Right ventricle myocardium superior (tissue), 1 donor: ENCODE measurements around the gene IFNL3. TPM values are rescaled to one million over a fixed set of nuclear protein-coding genes. Genes with fewer than 3 reads are reported as not detected.
"Not testable (repeated sequence)": the region's sequence is repeated elsewhere in the genome, so short reads cannot be mapped to it uniquely, and the experiment has no call there.

Experiments used
- ATAC-seq: fragments of 200-7000 bp; cut with Tn5 transposase; one replicate; pipeline ENCODE4 v1.9.1; 2020; ENCODE audit warnings: mild to moderate bottlenecking; ENCODE audit not compliant: poor library complexity
- DNase-seq: peaks from one replicate; pipeline ENCODE4 v3.0.0-alpha.2; 2020
- intact Hi-C: fragments of 100-400 bp; cut with DNase I; formaldehyde crosslinking; loops from one replicate; pipeline ENCODE4 v1.11.2; 2022
- total RNA-seq: library from RNA; stranded (reverse); fragmentation: NEBNext Ultra II Directional; extraction: Animal tissue kit (Norgen Biotek cat#: 25700); gene quantifications from one replicate; pipeline ENCODE4 v1.2.1, GENCODE V29; 2021
- donor health status: DM: no; HTN: yes; CAD: no; lungs with severe emphysema.

Gene IFNL3
- total RNA-seq, 1 donor from 2014 or later = not detected

DNA sequence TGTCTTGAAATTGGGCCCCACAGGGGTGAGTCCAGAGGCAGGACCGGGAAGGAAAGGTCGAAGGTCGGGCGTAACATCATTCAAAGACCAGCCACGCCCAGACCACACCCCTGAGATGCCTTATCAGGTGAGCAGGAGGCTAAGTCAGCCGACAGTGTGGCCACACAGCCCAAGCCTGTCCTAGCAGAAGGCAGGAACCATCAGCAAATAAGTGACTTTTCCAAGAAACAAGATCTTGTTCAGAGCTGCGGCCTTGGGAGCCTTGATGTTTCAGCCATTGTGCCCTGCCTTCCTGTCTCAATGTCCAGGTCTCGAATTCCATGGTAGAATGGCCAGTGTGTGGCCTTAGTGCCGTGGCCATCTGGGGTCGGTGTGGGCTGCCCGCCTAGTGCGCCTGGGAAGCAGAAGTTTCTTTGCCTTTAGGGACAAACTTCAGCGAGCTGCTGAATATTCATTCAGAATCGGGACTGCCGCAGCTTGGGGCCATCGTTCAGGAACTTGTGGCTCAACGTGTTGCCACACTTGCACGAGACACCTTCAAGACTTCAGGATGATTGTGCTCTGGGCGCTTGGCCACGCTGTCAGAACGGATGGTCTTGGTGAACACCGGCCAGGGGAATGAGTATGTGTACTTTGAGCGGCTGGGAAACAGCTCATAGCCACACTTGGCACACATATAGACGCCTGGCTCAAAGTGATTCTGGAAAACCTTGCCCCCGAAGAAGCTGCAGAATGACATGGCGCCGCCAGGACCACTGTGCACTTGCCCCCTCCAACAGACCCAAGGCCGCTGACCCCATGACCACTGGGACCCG is 9.9 kb upstream of the IFNL3 start:
- DNase-seq (no peak), ATAC-seq (no peak)
- intact Hi-C loops = no loop called here

DNA sequence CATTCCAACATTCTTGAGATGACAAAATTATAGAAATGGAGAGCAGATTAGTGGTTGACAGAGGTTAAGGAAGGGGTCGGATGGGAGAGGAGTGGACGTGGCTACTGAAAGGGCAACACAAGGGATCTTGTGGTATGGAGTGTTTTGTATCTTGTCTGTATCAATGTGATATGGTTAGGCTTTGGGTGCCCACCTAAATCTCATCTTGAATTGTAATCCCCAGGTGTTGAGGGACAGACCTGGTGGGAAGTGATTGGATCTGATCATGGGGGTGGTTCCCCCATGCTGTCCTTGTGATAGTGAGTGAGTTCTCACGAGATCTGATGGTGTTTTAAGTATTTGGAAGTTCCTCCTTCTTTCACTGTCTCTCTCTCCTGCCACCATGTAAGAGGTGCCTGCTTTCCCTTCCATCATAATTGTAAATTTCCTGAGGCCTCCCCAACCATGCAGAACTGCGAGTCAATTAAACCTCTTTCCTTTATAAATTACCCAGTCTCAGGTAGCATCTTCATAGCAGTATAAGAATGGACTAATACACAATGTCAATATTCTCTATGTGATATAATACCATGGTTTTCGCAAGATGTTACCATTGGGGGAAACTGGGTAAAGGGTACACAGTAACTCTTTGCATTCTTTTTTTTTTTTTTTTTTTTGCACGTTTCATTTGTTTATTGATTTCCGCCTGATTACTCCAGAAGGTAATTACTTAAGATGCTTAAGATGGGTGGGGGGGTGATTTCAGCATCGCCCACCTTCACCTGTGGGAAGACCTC is 8.8 kb upstream of the IFNL3 start:
- DNase-seq (no peak), ATAC-seq (no peak)
- intact Hi-C loops = no loop called here

DNA sequence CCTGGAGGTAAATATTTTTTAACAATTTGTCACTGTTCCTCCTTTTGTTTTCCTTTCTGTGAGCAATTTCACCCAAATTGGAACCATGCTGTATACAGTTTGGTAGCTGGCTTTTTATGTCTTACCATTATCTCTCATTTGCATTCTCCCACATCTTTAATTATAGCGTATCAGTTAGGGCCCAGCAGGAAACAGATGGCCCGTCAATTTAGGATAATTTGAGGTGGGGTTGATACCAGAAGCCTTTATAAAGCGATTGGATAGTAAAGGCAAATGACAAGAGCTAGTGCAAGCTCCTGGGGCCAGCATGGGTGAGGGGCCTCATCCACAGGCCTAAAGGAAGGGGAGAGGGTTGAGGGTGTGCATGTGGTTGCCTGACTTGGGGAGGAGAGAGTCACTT is 7.7 kb upstream of the IFNL3 start:
- no peak for ATAC-seq
- no peak for DNase-seq
- intact Hi-C loops = no loop called here

DNA sequence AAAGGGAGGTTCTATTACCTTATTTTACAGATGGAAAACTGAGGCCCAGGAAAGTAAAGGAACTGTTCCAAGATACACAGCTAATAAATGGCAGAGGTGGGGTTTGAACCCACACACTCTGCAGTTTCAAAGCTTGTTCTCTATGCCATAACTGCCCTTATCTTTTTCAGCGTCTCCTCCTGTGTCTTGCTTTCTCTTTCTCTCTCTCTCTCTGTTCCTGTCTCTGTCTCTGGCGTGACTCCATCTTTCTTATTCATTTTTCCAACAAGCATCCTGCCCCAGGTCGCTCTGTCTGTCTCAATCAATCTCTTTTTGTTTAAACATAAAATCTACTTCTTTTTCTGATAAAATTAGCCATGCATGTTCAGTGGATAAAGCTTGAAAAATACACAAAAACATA is 7.0 kb upstream of the IFNL3 start:
- DNase-seq (no peak), ATAC-seq (no peak)
- intact Hi-C loops = no loop called here

DNA sequence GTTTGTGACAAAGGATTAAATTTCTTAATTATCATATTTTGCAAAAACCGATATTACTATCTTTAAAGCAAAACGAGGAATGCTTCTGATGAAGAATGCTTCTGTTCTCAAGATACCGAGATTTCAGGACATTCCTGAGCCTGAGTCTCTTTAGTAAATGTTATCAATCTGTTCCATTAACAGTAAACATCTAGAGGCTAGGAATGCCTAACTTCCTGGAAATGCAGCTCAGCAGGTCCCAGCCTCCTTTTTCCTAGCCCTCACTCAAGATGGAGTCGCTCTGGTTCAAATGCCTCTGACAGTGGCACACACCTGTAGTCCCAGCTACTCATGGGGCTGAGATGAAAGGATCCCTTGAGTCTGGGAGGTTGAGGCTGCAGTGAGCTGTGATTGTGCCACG is 6.3 kb upstream of the IFNL3 start:
- intact Hi-C loops = no loop called here
- DNase-seq = no peak
- no peak for ATAC-seq

DNA sequence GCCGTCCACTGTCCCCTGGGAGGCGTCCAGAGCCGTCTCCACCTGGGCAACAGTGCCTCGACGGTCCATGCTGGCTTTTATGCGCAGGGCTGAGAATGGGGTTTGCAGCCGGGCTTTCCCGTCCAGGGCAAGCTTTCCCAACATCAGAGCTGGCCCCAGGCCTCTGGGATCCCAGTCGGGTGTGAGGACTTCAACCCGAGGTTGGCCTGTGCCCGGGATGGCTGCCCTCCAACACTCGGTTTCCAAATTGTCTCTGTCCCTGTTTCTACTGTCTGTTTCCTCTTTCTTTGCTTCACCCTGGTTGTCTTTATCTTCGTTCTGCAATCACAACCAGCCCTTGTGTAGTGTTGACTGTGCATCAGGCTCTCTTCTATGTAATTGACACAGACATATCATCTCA is 4.0 kb upstream of the IFNL3 start, which contains the start of gene IFNL4:
Gene IFNL4 (minus strand): TSS at position 51 of the 400 bp plus-strand sequence.
- no peak for ATAC-seq
- DNase-seq = no peak
- intact Hi-C loops = no loop called here

DNA sequence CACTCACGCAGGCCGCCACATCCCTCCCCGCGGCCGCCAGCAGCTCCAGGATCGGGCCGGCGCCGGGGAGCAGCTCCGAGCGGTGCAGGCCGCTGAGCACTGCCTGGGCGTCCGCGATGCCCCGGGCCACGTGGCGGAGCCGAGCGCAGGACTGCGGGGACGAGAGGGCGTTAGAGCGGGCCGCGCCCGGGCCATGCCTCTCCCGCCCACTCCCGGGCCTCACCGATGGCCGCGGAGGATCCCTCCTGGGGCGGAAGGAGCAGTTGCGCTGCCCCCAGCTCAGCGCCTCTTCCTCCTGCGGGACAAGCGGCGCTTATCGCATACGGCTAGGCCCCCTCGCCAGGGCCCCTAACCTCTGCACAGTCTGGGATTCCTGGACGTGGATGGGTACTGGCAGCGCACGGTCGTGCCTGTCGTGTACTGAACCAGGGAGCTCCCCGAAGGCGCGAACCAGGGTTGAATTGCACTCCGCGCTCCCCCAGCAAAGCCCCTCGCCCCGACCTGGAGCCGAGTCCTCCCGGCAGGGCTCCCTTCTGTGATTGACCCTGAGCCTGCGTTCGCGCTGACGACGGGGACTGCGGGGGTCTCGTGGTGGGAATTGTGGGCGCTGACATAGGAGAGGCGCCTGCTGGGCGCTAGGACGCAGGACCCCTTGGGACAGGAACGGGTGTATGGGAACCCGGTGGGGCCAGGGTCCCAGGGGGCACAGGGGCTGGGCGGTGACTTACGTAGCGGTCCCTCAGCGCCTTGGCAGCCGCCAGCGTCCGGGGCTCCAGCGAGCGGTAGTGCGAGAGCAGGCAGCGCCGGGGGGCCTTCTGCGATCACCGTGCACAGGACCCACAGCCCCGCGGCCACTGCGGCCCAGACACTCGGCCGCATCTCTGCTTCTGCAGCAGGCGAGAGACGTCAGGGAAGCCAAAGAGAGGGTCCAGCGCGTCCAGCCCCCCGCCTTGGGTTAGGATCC is 3.2 kb upstream of the IFNL3 start:
- peak; percentile 36 for ATAC-seq
- intact Hi-C loops = no loop called here
- no peak for DNase-seq

DNA sequence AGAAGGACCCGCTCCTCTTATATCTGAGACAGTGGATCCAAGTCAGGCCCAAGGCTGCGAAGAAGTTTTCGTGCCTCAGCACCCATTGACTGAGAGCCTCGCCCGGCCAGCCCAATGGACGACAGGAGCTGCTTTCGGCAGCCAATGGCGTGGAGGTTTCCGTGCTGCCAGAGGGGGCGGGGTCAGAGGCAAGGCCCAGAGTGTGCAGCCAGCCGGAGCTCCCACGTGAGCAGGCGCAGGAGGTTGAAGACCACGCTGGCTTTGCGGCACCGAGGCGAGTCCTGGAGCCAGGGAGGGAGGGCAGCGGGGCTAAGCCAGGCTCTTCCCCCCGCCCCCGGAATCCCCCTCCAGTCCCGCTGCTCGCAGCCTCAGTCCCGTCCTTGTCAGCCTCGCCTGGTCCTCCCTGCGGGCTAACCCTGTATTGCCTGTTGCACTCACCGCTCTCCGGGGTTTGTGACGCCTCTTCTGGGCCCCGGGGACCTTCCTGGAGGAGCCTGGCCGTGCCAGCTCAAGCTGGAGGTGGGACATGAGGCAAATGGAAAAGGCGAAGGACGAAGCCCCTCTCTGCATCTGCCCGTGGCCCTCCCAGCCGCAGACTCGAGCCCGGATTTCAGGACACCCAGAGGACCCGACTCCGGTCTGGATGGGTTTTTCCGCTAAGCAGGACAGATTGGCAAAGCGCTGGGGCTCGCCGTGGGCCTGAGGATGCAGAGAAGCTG is 2.3 kb upstream of the IFNL3 start:
- intact Hi-C loops = no loop called here
- ATAC-seq = peak; percentile 46
- peak; percentile 45 for DNase-seq

DNA sequence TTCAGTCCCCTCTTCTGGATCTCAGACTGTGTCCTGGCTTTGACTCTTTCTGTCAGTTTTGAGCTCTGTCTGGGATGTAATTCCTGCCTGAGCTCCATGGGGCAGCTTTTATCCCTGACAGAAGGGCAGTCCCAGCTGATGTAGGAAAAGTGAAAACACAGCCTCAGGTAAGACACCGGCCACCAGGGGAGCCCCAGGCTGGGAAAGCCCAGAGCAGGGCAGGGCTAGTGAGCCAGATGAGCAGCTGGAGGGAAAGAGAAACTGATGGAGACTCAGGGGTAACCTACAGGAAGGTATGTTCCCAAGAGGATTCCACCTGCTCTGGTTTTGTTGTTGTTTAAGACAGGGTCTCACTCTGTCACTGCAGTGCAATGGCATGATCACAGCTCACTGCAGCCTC is 360 bp upstream of the IFNL3 start:
- intact Hi-C loops, ATAC-seq, DNase-seq: not testable (repeated sequence)

DNA sequence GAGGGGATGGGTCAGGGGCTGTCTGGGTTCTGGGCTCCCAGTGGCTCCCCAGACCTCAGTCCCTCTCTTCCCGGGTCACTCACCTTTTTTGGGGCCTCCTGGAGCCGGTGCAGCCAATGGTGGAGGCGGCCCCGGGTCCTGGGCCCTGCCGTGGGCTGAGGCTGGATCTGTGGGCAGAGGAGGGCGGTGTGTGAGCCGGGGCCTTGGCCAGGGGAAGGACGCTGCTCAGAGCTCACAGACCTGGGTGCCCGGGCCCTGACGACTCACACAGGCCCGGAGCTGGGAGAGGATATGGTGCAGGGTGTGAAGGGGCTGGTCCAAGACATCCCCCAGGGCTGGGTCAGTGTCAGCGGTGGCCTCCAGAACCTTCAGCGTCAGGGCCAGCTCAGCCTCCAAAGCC is 1.1 kb downstream of the IFNL3 start:
- ATAC-seq, DNase-seq, intact Hi-C loops: not testable (repeated sequence)

DNA sequence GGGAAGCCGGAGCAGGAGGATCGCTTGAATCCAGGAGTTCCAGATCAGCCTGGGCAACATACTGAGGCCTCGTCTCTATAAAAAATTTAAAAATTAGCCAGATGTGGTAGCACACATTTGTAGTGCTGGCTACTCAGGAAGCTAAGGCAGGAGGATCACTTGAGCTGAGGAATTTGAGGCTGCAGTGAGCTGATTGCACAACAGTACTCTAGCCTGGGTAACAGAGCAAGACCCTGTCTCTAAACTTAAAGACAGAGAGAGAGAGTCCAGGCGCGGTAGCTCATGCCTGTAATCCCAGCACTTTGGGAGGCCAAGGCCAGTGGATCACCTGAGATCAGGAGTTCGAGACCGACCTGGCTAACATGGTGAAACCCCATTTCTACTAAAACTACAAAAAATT is 4.4 kb downstream of the IFNL3 start:
- intact Hi-C loops = no loop called here
- DNase-seq (no peak), ATAC-seq (no peak)

DNA sequence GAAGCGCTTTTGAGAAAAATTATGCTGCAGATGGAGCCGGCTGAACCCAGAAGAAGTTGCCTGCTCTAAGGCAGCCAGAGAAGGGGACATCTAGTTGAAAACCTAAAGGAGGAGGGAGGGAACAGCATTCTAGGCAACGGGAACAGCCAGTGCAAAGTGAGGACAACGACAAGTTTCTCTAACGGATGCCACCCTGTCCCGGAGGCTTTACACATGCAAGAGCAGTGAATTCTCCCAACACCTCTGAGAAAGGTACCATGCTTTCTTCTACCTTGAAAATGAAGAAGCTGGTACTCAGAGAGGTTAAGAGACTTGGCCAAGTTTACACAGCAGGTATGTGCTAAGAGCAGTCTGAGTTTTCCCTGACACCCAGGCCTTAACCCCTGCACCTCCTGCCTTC is 5.9 kb downstream of the IFNL3 start:
- no peak for ATAC-seq
- no peak for DNase-seq

DNA sequence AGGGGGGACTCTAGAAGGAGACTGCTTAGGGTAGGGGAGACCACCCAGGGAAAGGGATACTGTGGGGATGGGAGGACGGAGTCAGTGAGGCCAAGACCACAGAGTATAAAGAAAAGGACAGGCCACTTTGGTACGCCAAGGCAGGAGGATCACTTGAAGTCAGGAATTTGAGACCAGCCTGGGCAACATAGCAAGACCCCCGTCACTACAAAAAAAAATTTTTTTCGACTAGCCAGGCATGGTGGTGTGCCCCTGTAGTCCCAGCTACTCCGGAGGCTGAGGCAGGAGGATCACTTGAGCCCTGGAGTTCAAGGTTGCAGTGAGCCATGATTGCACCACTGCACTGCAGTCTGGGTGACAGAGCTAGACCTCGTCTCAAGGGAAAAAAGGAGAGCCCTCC is 6.6 kb downstream of the IFNL3 start:
- ATAC-seq (no peak), DNase-seq (no peak)
- intact Hi-C loops = no loop called here

More for the DNA sequence above, 5.9 kb downstream of the IFNL3 start:
- intact Hi-C loops = no loop called here

DNA sequence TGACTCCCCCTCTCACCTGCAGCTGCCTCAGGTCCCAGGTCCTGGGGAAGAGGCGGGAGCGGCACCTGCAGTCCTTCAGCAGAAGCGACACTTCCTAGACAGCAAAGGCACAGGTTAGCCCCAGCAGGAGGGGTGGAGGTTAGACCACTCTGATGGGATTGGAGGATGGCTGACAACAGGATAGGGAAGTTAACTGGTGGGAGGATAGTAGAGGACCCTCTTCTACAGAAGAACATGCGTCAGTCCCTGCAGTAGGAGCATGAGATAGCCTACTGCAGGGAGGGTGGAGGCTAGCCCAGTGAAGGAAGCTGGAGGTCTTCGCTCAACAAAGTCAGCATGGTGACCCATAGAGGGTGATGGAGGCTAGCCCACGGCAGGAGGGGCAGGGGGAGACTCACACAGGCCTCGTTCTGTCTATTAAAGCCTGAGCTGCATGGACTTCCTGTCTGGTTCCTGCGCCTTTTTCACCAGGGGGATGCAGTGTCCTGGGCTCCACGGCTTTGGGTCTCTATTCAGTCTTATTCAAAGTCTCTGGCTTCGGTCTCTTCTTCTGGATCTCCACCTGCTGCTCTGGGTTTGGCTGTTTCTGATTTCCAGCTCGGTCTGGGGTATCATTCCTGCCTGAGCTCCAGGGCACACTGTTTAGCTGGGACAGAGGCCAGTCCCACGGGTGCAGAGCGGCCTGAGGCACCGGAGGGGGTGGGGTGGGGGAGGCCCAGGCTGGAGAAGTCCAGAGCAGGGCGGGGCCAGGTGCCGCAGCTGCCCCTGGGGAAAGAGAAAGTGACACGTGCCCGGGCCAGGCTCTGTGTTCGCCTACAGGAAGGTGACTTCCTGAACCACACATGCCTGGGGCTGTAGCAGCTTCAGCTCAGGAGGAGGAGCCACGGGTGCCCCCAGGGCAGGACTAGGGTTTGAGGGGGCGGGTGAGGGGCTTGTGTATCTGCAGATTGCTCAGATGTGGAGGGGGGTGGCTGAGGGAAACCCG is 7.3 kb downstream of the IFNL3 start:
- no peak for DNase-seq

DNA sequence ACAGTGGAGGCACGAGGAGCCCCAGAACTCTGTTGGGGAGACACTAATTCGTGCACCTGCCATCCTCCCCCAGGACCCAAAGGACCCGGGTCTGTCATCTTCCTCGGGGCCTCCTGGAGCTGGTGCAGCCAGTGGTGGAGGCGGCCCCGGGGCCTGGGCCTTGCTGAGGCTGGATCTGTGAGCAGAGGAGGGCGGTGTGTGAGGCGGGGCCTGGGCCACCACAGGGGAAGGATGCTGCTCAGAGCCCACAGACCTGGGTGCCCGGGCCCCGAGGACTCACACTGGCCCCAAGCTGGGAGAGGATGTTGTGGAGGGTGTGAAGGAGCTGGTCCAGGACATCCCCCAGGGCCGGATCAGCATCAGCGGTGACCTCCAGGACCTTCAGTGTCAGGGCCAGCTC is 8.3 kb downstream of the IFNL3 start:
- ATAC-seq = no peak
- intact Hi-C loops = no loop called here
- DNase-seq = no peak

More for the DNA sequence above, 7.3 kb downstream of the IFNL3 start:
- intact Hi-C loops = no loop called here
- ATAC-seq = no peak

DNA sequence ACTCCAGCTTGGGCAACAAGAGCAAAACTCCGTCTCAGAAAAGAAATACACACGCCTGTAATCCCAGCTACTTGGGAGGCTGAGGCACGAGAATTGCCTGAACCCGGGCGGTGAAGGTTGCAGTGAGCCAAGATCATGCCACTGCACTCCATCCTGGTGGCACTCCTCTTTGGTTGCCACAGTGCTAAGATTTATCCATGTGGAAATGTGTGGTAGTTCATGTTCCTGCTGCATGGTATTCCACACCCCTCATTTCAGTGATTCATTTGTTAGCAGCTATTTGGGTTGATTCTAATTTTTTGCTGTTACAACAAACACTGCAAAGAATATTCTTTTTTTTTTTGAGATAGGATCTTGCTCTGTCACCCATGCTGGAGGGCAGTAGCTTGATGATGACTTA is 12.1 kb downstream of the IFNL3 start:
- DNase-seq (no peak), ATAC-seq (no peak)
- intact Hi-C loops = no loop called here

DNA sequence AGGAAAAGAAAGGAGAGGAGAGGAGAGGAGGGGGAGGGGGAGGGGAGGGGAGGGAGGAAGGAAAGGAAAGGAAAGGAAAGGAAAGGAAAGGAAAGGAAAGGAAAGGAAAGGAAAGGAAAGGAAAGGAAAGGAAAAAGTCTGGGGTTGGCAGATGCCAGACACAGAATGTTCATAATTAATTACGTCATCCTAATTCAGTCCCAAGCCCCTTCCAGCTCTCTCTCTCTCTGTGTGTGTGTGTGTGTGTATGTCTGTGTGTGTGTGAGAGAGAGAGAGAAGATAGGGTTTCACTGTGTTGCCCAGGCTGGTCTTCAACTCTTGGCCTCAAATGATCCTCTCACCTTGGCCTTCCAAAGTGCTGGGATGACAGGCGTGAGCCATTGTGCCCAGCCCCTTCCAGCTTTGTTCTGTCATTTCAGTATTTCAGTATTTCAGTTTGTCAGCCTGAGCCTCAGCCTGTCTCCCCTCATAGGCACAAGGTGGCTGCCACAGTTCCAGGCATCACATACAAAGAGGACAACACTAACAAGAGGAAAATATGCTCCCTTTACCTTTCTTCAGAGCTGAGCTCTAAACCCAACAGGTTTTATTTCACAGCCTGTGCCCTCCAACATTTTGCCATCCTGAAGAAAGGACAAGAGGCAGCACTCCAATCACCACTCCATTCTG is 14.6 kb downstream of the IFNL3 start:
- intact Hi-C loops = no loop called here
- ATAC-seq = no peak
- no peak for DNase-seq
